ENCODE results near the gene TBCEL. TPM values are rescaled to one million over a fixed set of nuclear protein-coding genes. Genes with fewer than 3 reads are reported as not detected.

TBCEL gene
- total RNA-seq, 1 experiment from 2014 or later: 11.6 TPM

DNA sequence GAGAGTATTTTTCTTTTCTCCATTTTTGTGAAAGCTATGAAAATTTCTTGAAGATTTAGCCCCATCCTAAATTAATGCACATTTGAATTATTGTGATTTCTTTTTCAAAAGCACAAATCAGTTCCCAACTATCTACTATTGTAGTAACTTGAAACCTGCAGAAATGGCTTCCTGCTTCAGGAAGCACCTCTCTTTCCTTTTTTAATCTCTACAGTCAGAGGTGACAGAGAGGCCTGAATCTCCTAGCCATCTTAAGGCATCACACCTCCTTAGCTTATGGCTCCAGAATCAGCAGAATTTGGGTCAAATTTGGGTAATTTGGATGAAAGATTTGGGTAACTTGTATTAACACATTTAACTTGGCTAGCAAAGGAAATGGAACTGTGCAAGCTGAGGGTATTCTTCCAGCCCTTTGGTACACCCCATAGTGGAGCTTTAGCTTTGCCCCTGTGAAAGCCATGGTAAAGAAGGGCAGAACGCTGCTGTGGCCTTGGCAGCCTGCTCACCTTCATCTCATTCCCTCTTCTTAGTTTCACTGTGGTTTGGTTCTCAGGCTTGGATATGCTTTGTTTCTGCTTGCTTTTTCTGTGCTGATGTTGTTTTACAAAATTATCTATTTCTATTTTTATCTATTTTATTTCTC lies 16.2 kb downstream of the TBCEL start:
- ChIA-PET POLR2A (ENCODE audit: unreplicated experiment) (no interaction called here), CTCF (no interaction called here)
- no peaks in the 10 kb centered on the region for H3K9me3 ChIP-seq (ENCODE audit: insufficient read depth, low read depth)
- no peaks in the 10 kb centered on the region for H3K27me3 ChIP-seq (ENCODE audit: insufficient read depth, low read depth)
- no peak overlapping the region for H3K4me3 ChIP-seq
- no TSS peak for BruUV-seq (replicated peaks)
- H3K4me2 ChIP-seq: no peak overlapping the region
- no peak for DNase-seq
- H3K4me1 ChIP-seq (replicated peaks; ENCODE audit: insufficient read depth): no peaks in the 10 kb centered on the region
- H3K9me2 ChIP-seq (ENCODE audit: insufficient read depth): no peaks in the 10 kb centered on the region; the same call in 1 of the 2 replicates
- H3F3A ChIP-seq (ENCODE audit: insufficient read depth, low read depth): no peaks in the 10 kb centered on the region
- H3K79me2 ChIP-seq (ENCODE audit: low read depth): no peaks in the 10 kb centered on the region
- H3K36me3 ChIP-seq (ENCODE audit: low read depth): no peaks in the 10 kb centered on the region
- no peaks in the 10 kb centered on the region; the same call in 1 of the 2 replicates for H4K20me1 ChIP-seq (ENCODE audit: insufficient read depth)
- intact Hi-C loops (cut with micrococcal nuclease; ENCODE audit: unreplicated experiment): no loop called here
- H2AFZ ChIP-seq: no peak overlapping the region
- TF ChIP-seq, protein P1, sequence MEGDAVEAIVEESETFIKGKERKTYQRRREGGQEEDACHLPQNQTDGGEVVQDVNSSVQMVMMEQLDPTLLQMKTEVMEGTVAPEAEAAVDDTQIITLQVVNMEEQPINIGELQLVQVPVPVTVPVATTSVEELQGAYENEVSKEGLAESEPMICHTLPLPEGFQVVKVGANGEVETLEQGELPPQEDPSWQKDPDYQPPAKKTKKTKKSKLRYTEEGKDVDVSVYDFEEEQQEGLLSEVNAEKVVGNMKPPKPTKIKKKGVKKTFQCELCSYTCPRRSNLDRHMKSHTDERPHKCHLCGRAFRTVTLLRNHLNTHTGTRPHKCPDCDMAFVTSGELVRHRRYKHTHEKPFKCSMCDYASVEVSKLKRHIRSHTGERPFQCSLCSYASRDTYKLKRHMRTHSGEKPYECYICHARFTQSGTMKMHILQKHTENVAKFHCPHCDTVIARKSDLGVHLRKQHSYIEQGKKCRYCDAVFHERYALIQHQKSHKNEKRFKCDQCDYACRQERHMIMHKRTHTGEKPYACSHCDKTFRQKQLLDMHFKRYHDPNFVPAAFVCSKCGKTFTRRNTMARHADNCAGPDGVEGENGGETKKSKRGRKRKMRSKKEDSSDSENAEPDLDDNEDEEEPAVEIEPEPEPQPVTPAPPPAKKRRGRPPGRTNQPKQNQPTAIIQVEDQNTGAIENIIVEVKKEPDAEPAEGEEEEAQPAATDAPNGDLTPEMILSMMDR (conservative IDR thresholded peaks at IDR 0.05): no peak
- no peak for TF ChIP-seq EZH2 (IDR thresholded peaks at IDR 0.05; ENCODE audit: low read depth)
- no peak overlapping the region for H3K27ac ChIP-seq

DNA sequence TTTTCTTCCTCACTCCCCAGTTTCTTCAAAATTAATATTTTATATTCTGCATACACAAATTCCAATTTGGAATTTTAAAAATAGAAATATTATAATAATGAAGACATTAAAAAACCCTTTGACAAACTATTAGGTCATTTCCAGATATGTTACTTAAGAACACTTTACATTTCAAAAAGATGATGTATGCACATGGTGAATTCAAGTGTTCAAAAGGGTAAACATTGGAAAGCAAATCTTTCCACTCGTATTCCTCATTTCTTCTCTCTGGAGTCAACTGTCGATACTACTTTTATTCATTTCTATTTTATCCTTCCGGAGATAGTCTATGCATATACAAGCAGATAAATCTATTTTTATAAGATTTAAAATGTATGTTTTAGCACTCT lies 16.7 kb downstream of the TBCEL start:
- Histone ChIP-seq H3F3A (ENCODE audit: insufficient read depth, low read depth) (no peaks in the 10 kb centered on the region), H3K4me2 (no peak overlapping the region), H3K4me3 (no peak overlapping the region), H2AFZ (no peak overlapping the region), H4K20me1 (ENCODE audit: insufficient read depth) (no peaks in the 10 kb centered on the region; the same call in 1 of the 2 replicates), H3K27ac (no peak overlapping the region), H3K9me3 (ENCODE audit: insufficient read depth, low read depth) (no peaks in the 10 kb centered on the region), H3K36me3 (ENCODE audit: low read depth) (no peaks in the 10 kb centered on the region), H3K27me3 (ENCODE audit: insufficient read depth, low read depth) (no peaks in the 10 kb centered on the region), H3K4me1 (replicated peaks; ENCODE audit: insufficient read depth) (no peaks in the 10 kb centered on the region), H3K79me2 (ENCODE audit: low read depth) (no peaks in the 10 kb centered on the region), H3K9me2 (ENCODE audit: insufficient read depth) (no peaks in the 10 kb centered on the region; the same call in 1 of the 2 replicates)
- intact Hi-C loops (cut with micrococcal nuclease; ENCODE audit: unreplicated experiment): no loop called here
- TF ChIP-seq, protein P1 (conservative IDR thresholded peaks at IDR 0.05): no peak
- no peak for TF ChIP-seq EZH2 (IDR thresholded peaks at IDR 0.05; ENCODE audit: low read depth)
- ChIA-PET CTCF (no interaction called here), POLR2A (ENCODE audit: unreplicated experiment) (no interaction called here)
- DNase-seq: no peak
- BruUV-seq (replicated peaks): no TSS peak

DNA sequence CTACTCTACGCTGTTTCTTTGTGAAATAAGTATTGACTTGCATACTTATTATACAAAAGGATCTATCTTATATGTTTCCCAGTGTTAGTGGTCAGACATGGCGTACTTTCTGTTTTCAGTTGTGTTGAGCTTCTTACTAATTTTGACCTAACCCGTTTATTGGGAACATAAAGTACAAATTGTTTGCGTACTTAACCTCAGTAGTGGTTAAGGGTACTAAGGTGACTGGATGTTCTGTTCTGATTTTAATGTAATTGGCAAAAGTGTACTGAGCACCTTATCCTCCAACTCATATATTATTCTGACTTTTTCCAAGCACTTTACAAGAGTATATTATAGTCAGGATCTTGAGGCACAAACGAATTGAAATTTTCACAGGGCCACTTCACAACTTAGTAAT lies 17.2 kb downstream of the TBCEL start:
- Histone ChIP-seq H3K79me2 (ENCODE audit: low read depth) (no peaks in the 10 kb centered on the region), H4K20me1 (ENCODE audit: insufficient read depth) (no peaks in the 10 kb centered on the region; the same call in 1 of the 2 replicates), H3K27me3 (ENCODE audit: insufficient read depth, low read depth) (no peaks in the 10 kb centered on the region), H3K4me1 (replicated peaks; ENCODE audit: insufficient read depth) (no peaks in the 10 kb centered on the region), H3K4me3 (no peak overlapping the region), H3K36me3 (ENCODE audit: low read depth) (no peaks in the 10 kb centered on the region), H3K9me3 (ENCODE audit: insufficient read depth, low read depth) (no peaks in the 10 kb centered on the region), H2AFZ (no peak overlapping the region), H3K4me2 (no peak overlapping the region), H3F3A (ENCODE audit: insufficient read depth, low read depth) (no peaks in the 10 kb centered on the region), H3K27ac (no peak overlapping the region), H3K9me2 (ENCODE audit: insufficient read depth) (no peaks in the 10 kb centered on the region; the same call in 1 of the 2 replicates)
- no peak for TF ChIP-seq EZH2 (IDR thresholded peaks at IDR 0.05; ENCODE audit: low read depth)
- TF ChIP-seq, protein P1 (conservative IDR thresholded peaks at IDR 0.05): no peak
- POLR2A ChIA-PET (ENCODE audit: unreplicated experiment): no interaction called here
- intact Hi-C loops (cut with micrococcal nuclease; ENCODE audit: unreplicated experiment): no loop called here
- CTCF ChIA-PET: no interaction called here
- DNase-seq: no peak
- no TSS peak for BruUV-seq (replicated peaks)

Data from PC-9 (cell line).